K562 (cell line): ENCODE results near the gene HBB. TPM values are rescaled to one million over a fixed set of nuclear protein-coding genes. Genes with fewer than 3 reads are reported as not detected.
A peak's percentile ranks its signal among the peaks of the same experiment; 100 is the strongest.

Experiments
- ARID2 ChIP-seq: fragments of 450-650 bp; IDR thresholded peaks from 2 replicates; pipeline ENCODE4 v1.6.1; 2017; ENCODE audit warnings: antibody characterized with exemption, mild to moderate bottlenecking
- FOXA1 ChIP-seq: fragments of 450-650 bp; IDR thresholded peaks from 2 replicates; pipeline ENCODE4 v1.6.1; 2016; ENCODE audit warnings: mild to moderate bottlenecking, borderline replicate concordance
- GTF2F1 ChIP-seq: IDR thresholded peaks from 2 replicates; pipeline ENCODE4 v1.6.1; 2011; ENCODE audit warnings: low read depth, low read length, improper control_type of control experiment
- HIVEP1 ChIP-seq: fragments of 250-450 bp; sonication (Bioruptor Pico); IDR thresholded peaks from 2 replicates; pipeline ENCODE4 v1.4.0; 2020; ENCODE audit warnings: mild to moderate bottlenecking
- KLF10 ChIP-seq: fragments of 250-450 bp; sonication (Bioruptor Pico); IDR thresholded peaks from 2 replicates; pipeline ENCODE4 v1.6.1; 2021; ENCODE audit warnings: matching md5 sums
- MEF2D ChIP-seq: conservative IDR thresholded peaks from 2 replicates; pipeline ENCODE4 v1.6.1; 2016; ENCODE audit warnings: low read depth, missing genetic modification characterization, missing compliant biosample characterization
- MYNN ChIP-seq, 2 experiments: sonication (generic); formaldehyde crosslinking in 1 of 2; IDR thresholded peaks; 2 replicates each; pipeline versions ENCODE4 v1.5.0 to v1.6.1; 2016 to 2020; ENCODE audit warnings: antibody characterized with exemption in 1 of 2, missing genetic modification reagents in 1 of 2
- PTRF ChIP-seq: fragments of 450-650 bp; IDR thresholded peaks from 2 replicates; pipeline ENCODE4 v1.6.1; 2016; ENCODE audit warnings: mild to moderate bottlenecking, missing genetic modification characterization, missing compliant biosample characterization
- RBM17 ChIP-seq: fragments of 200-400 bp; formaldehyde crosslinking; IDR thresholded peaks from 2 replicates; pipeline ENCODE4 v1.6.1; 2017; ENCODE audit warnings: low read depth, mild to moderate bottlenecking, low read length, borderline replicate concordance
- RHOXF2B ChIP-seq: fragments of 250-450 bp; sonication (Bioruptor Pico); conservative IDR thresholded peaks from 2 replicates; pipeline ENCODE4 v1.5.1; 2021
- SIN3A ChIP-seq, 2 experiments: fragments of 150-350 bp in 1 of 2; IDR thresholded peaks; 2 replicates each; pipeline ENCODE4 v1.6.1; 2011 to 2016; ENCODE audit warnings: borderline replicate concordance in 2 of 2, low read depth in 2 of 2, low read length in 2 of 2, mild to moderate bottlenecking in 2 of 2, moderate library complexity in 2 of 2; ENCODE audit not compliant: control insufficient read depth in 1 of 2
- ZNF274 ChIP-seq: IDR thresholded peaks from 2 replicates; pipeline ENCODE4 v1.6.1; 2011; ENCODE audit warnings: low read depth, mild to moderate bottlenecking, low read length, moderate library complexity, borderline replicate concordance
- polyA plus RNA-seq, 8 experiments: library from polyadenylated mRNA; depleted of rRNA in 4 of 8; stranded (reverse) in 5 of 8; unstranded in 3 of 8; fragments of >200 nt; fragmentation: Nextera tagmentation in 2 of 8; fragmentation: Illumina TruSeq in 1 of 8; extraction: Ambion mirVana in 2 of 8; extraction: Trizol in 1 of 8; gene quantifications; 2 replicates each; pipeline versions ENCODE4 v1.2.1 to v1.2.3, GENCODE V29; 2011 to 2014; ENCODE audit warnings: inconsistent platforms in 1 of 8, missing spikeins in 1 of 8
- total RNA-seq, 7 experiments: library from RNA; depleted of rRNA in 6 of 7; stranded (reverse); fragments of >200 nt in 6 of 7; fragmentation: Illumina TruSeq in 2 of 7; extraction: Trizol in 2 of 7; gene quantifications; 2 replicates each; pipeline versions ENCODE4 v1.2.1 to v1.2.3, GENCODE V29; 2011 to 2021; ENCODE audit warnings: low replicate concordance in 1 of 7
- TF ChIP-seq, protein P1 (sequence below): IDR thresholded peaks from 2 replicates; pipeline ENCODE4 v1.6.1; 2014; ENCODE audit warnings: antibody characterized with exemption
- TF ChIP-seq, protein P2 (sequence below), 2 experiments: fragments of 250-450 bp in 1 of 2; fragments of 450-650 bp in 1 of 2; sonication (Bioruptor Pico) in 1 of 2; IDR thresholded peaks; 2 replicates each; pipeline versions ENCODE4 v1.6.1 to v1.8.0; 2016 to 2021; ENCODE audit warnings: mild to moderate bottlenecking in 2 of 2, moderate library complexity in 2 of 2, missing compliant biosample characterization in 1 of 2, missing genetic modification characterization in 1 of 2
- TF ChIP-seq, protein P3 (sequence below), 2 experiments: fragments of 450-650 bp; conservative IDR thresholded peaks; 2 replicates each; pipeline ENCODE4 v1.6.1; 2017; ENCODE audit warnings: mild to moderate bottlenecking in 2 of 2, moderate library complexity in 2 of 2
- TF ChIP-seq, protein P4 (sequence below): sonication (generic); formaldehyde crosslinking; IDR thresholded peaks from 2 replicates; pipeline ENCODE4 v1.8.0; 2023; ENCODE audit warnings: missing genetic modification reagents, mild to moderate bottlenecking, borderline replicate concordance

Gene HBB
- total and polyA plus RNA-seq, 9 of the 15 experiments (the other 6 are each of a cell fraction or from before 2014, with no cell fraction given), result 0.33 to 3.4 (median 1.2) TPM; not detected in 2

DNA sequence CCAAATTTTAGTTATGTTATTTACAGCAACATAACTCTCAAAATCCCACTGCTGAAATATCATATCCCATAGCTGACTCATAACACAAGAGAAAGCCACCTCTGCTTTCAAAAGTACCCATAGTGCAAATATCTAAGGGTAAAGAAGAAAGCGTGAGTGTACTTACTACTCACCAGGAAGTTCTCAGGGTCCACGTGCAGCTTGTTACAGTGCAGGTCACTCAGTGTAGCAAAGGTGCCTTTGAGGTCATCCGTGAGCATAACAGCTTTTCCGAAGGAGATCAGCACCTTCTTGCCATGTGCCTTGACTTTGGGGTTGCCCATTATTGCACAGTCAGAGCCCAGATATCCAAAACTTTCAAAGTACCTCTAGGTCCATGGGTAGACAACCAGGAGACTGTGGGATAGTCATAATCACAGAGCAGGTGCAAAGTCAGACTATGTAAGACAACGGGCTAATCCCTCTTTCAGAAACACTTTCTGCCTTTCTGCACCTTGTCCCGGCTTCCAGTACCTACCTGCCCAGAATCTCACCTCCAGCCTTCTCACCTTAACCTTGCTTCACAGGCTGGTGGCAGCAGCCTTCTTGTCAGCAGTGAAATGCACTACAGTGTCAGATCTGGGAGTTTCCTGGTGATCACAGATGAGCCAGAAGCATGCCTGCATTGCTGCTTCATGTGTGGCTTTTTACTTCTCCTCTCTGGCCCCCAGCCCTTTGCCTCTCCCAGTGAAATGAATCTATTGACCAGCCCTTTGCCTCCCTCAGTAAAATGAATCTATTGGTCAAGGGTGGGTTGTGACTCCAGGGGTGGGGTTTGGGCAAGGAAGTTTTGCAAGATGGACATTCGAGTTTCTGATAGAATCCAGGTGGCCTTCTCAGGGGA lies 16.3 kb upstream of the HBB start (continued):
- TF ChIP-seq KLF10 (0 out of 2 replicates have a peak, but pooled peaks have one; percentile 54), MYNN (IDR thresholded peaks at IDR 0.05) (no peak), MYNN (CRISPR knock-in tag; IDR thresholded peaks at IDR 0.05) (no peak), SIN3A (IDR thresholded peaks at IDR 0.05; ENCODE audit: borderline replicate concordance in 2 of 2, control insufficient read depth in 1 of 2, low read depth in 2 of 2, low read length in 2 of 2) (peak in 1 of 2 experiments; percentile 19; a peak in 1 of 4 replicates), PTRF (tag) (no peak), HIVEP1 (CRISPR knock-in tag) (no peak), RHOXF2B (CRISPR knock-in tag) (no peak), RBM17 (no peak), ZNF274 (no peak), ARID2 (no peak), GTF2F1 (no peak), MEF2D (tag) (no peak), FOXA1 (no peak)
- TF ChIP-seq, protein P1, sequence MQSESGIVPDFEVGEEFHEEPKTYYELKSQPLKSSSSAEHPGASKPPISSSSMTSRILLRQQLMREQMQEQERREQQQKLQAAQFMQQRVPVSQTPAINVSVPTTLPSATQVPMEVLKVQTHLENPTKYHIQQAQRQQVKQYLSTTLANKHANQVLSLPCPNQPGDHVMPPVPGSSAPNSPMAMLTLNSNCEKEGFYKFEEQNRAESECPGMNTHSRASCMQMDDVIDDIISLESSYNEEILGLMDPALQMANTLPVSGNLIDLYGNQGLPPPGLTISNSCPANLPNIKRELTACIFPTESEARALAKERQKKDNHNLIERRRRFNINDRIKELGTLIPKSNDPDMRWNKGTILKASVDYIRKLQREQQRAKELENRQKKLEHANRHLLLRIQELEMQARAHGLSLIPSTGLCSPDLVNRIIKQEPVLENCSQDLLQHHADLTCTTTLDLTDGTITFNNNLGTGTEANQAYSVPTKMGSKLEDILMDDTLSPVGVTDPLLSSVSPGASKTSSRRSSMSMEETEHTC, result no peak
- TF ChIP-seq, protein P2, sequence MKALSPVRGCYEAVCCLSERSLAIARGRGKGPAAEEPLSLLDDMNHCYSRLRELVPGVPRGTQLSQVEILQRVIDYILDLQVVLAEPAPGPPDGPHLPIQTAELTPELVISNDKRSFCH (CRISPR knock-in tag; IDR thresholded peaks at IDR 0.05), result no peak
- TF ChIP-seq, protein P2 (tag; IDR thresholded peaks at IDR 0.05), result 0 out of 2 replicates have a peak, but pooled peaks have one; percentile 39
- TF ChIP-seq, protein P3, sequence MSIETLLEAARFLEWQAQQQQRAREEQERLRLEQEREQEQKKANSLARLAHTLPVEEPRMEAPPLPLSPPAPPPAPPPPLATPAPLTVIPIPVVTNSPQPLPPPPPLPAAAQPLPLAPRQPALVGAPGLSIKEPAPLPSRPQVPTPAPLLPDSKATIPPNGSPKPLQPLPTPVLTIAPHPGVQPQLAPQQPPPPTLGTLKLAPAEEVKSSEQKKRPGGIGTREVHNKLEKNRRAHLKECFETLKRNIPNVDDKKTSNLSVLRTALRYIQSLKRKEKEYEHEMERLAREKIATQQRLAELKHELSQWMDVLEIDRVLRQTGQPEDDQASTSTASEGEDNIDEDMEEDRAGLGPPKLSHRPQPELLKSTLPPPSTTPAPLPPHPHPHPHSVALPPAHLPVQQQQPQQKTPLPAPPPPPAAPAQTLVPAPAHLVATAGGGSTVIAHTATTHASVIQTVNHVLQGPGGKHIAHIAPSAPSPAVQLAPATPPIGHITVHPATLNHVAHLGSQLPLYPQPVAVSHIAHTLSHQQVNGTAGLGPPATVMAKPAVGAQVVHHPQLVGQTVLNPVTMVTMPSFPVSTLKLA (conservative IDR thresholded peaks at IDR 0.05), result peak; percentile 93 to 95
- TF ChIP-seq, protein P4, sequence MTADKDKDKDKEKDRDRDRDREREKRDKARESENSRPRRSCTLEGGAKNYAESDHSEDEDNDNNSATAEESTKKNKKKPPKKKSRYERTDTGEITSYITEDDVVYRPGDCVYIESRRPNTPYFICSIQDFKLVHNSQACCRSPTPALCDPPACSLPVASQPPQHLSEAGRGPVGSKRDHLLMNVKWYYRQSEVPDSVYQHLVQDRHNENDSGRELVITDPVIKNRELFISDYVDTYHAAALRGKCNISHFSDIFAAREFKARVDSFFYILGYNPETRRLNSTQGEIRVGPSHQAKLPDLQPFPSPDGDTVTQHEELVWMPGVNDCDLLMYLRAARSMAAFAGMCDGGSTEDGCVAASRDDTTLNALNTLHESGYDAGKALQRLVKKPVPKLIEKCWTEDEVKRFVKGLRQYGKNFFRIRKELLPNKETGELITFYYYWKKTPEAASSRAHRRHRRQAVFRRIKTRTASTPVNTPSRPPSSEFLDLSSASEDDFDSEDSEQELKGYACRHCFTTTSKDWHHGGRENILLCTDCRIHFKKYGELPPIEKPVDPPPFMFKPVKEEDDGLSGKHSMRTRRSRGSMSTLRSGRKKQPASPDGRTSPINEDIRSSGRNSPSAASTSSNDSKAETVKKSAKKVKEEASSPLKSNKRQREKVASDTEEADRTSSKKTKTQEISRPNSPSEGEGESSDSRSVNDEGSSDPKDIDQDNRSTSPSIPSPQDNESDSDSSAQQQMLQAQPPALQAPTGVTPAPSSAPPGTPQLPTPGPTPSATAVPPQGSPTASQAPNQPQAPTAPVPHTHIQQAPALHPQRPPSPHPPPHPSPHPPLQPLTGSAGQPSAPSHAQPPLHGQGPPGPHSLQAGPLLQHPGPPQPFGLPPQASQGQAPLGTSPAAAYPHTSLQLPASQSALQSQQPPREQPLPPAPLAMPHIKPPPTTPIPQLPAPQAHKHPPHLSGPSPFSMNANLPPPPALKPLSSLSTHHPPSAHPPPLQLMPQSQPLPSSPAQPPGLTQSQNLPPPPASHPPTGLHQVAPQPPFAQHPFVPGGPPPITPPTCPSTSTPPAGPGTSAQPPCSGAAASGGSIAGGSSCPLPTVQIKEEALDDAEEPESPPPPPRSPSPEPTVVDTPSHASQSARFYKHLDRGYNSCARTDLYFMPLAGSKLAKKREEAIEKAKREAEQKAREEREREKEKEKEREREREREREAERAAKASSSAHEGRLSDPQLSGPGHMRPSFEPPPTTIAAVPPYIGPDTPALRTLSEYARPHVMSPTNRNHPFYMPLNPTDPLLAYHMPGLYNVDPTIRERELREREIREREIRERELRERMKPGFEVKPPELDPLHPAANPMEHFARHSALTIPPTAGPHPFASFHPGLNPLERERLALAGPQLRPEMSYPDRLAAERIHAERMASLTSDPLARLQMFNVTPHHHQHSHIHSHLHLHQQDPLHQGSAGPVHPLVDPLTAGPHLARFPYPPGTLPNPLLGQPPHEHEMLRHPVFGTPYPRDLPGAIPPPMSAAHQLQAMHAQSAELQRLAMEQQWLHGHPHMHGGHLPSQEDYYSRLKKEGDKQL (CRISPR knock-in tag), result no peak; the same call in 1 of the 2 replicates
